Mesenchymal stem cell (in vitro differentiated cells and primary cell): Measurements from ENCODE around the gene MRPL52.
A peak's percentile ranks its signal among the peaks of the same experiment; 100 is the strongest.

Experiments used
- DNase-seq: peaks from one replicate; pipeline ENCODE4 v3.0.0-alpha.2; 2013
- H2AFZ ChIP-seq: one replicate; pipeline ENCODE4 v1.6.1; 2013; ENCODE audit warnings: low read depth, mild to moderate bottlenecking, control low read depth, inconsistent platforms, low read length, moderate library complexity
- H2AK5ac ChIP-seq: 2 replicates; pipeline ENCODE4 v1.6.1; 2013; ENCODE audit warnings: low read length, moderate library complexity, mild to moderate bottlenecking, inconsistent platforms; ENCODE audit not compliant: severe bottlenecking
- H2BK120ac ChIP-seq: one replicate; pipeline ENCODE4 v1.6.1; 2013; ENCODE audit warnings: low read depth, mild to moderate bottlenecking, inconsistent platforms, low read length, moderate library complexity
- H2BK12ac ChIP-seq, 2 experiments: one replicate each; pipeline ENCODE4 v1.6.1; 2013; ENCODE audit warnings: inconsistent platforms in 2 of 2, low read length in 2 of 2, mild to moderate bottlenecking in 2 of 2, moderate library complexity in 2 of 2, control low read depth in 1 of 2
- H2BK15ac ChIP-seq: one replicate; pipeline ENCODE4 v1.6.1; 2013; ENCODE audit warnings: mild to moderate bottlenecking, low read depth, inconsistent platforms; ENCODE audit not compliant: poor library complexity, severe bottlenecking
- H2BK5ac ChIP-seq: 2 replicates; pipeline ENCODE4 v1.6.1; 2013; ENCODE audit warnings: low read depth, mild to moderate bottlenecking, low read length, control low read depth, inconsistent platforms; ENCODE audit not compliant: poor library complexity, severe bottlenecking
- H3K14ac ChIP-seq, 2 experiments: one replicate each; pipeline ENCODE4 v1.6.1; 2013; ENCODE audit warnings: inconsistent platforms in 2 of 2, low read length in 2 of 2, control low read depth in 1 of 2, mild to moderate bottlenecking in 1 of 2, moderate library complexity in 1 of 2
- H3K18ac ChIP-seq, 2 experiments: one replicate each; pipeline ENCODE4 v1.6.1; 2013; ENCODE audit warnings: inconsistent platforms in 2 of 2, low read length in 2 of 2, control low read depth in 1 of 2, low read depth in 1 of 2, mild to moderate bottlenecking in 1 of 2
- H3K23ac ChIP-seq, 2 experiments: one replicate each; pipeline ENCODE4 v1.6.1; 2013; ENCODE audit warnings: inconsistent platforms in 2 of 2, low read length in 2 of 2, mild to moderate bottlenecking in 2 of 2, moderate library complexity in 2 of 2, control low read depth in 1 of 2
- H3K27ac ChIP-seq: 2 replicates; pipeline ENCODE4 v1.5.1; 2013; ENCODE audit warnings: mild to moderate bottlenecking, moderate library complexity, low read length, control low read depth, inconsistent platforms; ENCODE audit not compliant: poor library complexity, severe bottlenecking
- H3K27me3 ChIP-seq, 2 experiments: 2 replicates each; pipeline versions ENCODE4 v1.6.1 to v1.7.0; 2013; ENCODE audit warnings: low read length in 2 of 2, mild to moderate bottlenecking in 2 of 2, moderate library complexity in 2 of 2, control low read depth in 1 of 2, inconsistent platforms in 1 of 2; ENCODE audit not compliant: control insufficient read depth in 1 of 2, insufficient read depth in 1 of 2
- H3K36me3 ChIP-seq, 2 experiments: 2 replicates each; pipeline versions ENCODE4 v1.6.1 to v1.7.0; 2013; ENCODE audit warnings: low read length in 2 of 2, control low read depth in 1 of 2, inconsistent platforms in 1 of 2, low read depth in 1 of 2, mild to moderate bottlenecking in 1 of 2; ENCODE audit not compliant: insufficient read depth in 2 of 2, control insufficient read depth in 1 of 2
- H3K4ac ChIP-seq, 2 experiments: one replicate each; pipeline ENCODE4 v1.6.1; 2013; ENCODE audit warnings: inconsistent platforms in 2 of 2, low read length in 2 of 2, mild to moderate bottlenecking in 2 of 2, moderate library complexity in 2 of 2, control low read depth in 1 of 2, low read depth in 1 of 2
- H3K4me1 ChIP-seq: 2 replicates; pipeline ENCODE4 v1.6.1; 2013; ENCODE audit warnings: low read depth, low read length, control low read depth; ENCODE audit not compliant: control insufficient read depth, insufficient read depth
- H3K4me2 ChIP-seq: 2 replicates; pipeline ENCODE4 v1.6.1; 2013; ENCODE audit warnings: low read length, mild to moderate bottlenecking, inconsistent platforms; ENCODE audit not compliant: poor library complexity, severe bottlenecking
- H3K4me3 ChIP-seq, 2 experiments: 2 replicates each; pipeline versions ENCODE4 v1.5.1 to v1.7.0; 2013; ENCODE audit warnings: low read length in 2 of 2, mild to moderate bottlenecking in 2 of 2, control low read depth in 1 of 2, low read depth in 1 of 2; ENCODE audit not compliant: insufficient read depth in 1 of 2
- H3K79me1 ChIP-seq: replicated peaks from 2 replicates; pipeline ENCODE4 v1.6.1; 2013; ENCODE audit warnings: mild to moderate bottlenecking, control low read depth, low read length, inconsistent platforms; ENCODE audit not compliant: poor library complexity, severe bottlenecking
- H3K9ac ChIP-seq: 2 replicates; pipeline ENCODE4 v1.7.0; 2013; ENCODE audit warnings: mild to moderate bottlenecking, low read length, moderate library complexity
- H3K9me3 ChIP-seq: 2 replicates; pipeline ENCODE4 v1.7.0; 2013; ENCODE audit warnings: mild to moderate bottlenecking, low read length; ENCODE audit not compliant: control insufficient read depth
- H4K8ac ChIP-seq: one replicate; pipeline ENCODE4 v1.6.1; 2013; ENCODE audit warnings: inconsistent platforms, mild to moderate bottlenecking, low read length, moderate library complexity
- H4K91ac ChIP-seq: one replicate; pipeline ENCODE4 v1.6.1; 2013; ENCODE audit warnings: mild to moderate bottlenecking, low read length, inconsistent platforms
- WGBS: methylation state at CpG from one replicate; pipeline ENCODE4 v1.1.7; 2013; ENCODE audit warnings: mixed read lengths; 5-methylcytosine and 5-hydroxymethylcytosine counted together

MRPL52 gene

DNA sequence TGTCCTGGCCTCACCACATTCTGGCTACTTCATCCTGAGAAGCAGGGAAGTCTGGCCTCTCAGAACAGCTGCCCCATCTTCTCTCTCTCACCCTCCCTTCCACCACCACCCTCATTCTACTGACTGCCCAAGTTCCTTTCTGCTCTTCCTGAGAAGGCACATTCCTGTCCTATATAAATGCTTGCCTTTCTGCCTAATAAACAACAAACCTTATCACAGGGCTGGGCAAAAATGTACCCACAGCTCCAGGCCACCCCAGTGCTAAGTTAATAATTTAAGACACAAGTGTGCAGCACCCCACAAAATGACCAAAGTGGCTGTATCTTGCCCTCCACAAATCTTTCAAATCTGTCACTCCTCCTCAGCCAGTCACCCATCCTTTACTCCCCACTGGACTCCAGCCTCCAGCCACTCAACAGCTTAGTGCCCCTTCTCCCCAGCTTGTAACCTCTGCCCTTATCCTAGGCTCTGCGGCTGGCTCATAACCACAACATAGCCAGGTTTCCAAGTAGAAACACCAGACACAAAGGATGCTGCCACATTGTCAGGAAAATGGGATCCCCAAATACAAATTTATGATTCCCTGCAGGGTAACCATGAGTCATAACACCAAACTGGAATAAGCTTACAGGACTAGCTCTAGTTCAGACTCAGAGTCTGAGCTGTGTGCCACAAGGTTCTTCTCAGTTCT, 48.2 kb upstream of the MRPL52 start:
- Histone ChIP-seq H3K23ac (no peak overlapping the region), H2BK5ac (no peak overlapping the region), H3K36me3 (no peaks in the 10 kb centered on the region), H3K27ac (peak overlapping the region; percentile 66), H2BK12ac (peak overlapping the region in 1 of 2 experiments; percentile 46), H3K9ac (no peak overlapping the region), H3K14ac (peak overlapping the region in 1 of 2 experiments; percentile 30), H3K4ac (peak overlapping the region in 1 of 2 experiments; percentile 1), H4K91ac (no peak overlapping the region), H3K4me1 (peaks cover 20% of the 10 kb centered on the region), H3K4me3 (no peak overlapping the region), H3K9me3 (no peaks in the 10 kb centered on the region), H2BK120ac (no peak overlapping the region), H2BK15ac (no peak overlapping the region), H4K8ac (peak overlapping the region; percentile 10), H3K27me3 (no peaks in the 10 kb centered on the region), H3K79me1 (no peaks in the 10 kb centered on the region), H2AK5ac (peak overlapping the region; percentile 8), H2AFZ (no peak overlapping the region), H3K18ac (peak overlapping the region in 1 of 2 experiments; percentile 73), H3K4me2 (no peak overlapping the region)
- WGBS: 4% methylated on average over 1 of the region's 1 CpG
- DNase-seq: peak; percentile 47

DNA sequence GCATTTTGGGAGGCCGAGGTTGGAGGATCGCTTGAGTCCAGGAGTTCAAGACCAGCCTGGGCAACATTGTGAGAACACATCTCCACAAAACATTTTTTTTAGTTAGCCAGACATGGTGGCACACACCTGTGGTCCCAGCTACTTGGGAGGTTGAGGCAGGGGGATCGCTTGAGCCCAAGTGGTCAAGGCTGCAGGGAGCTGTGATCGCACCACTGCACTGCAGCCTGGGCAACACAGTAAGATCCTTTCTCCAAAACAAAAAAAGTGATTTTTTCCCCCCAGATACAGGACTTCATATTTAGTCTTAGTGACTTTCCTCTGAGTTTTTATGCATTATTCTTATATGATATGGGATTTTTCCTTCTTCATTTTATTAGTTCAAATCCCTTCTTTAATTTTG, 43.0 kb upstream of the MRPL52 start:
- Histone ChIP-seq H2AK5ac (no peak overlapping the region), H3K27ac (no peak overlapping the region), H4K91ac (no peak overlapping the region), H3K9ac (no peak overlapping the region), H2BK12ac (no peak overlapping the region), H2BK5ac (no peak overlapping the region), H3K4me1 (peaks cover 9% of the 10 kb centered on the region), H3K4me2 (no peak overlapping the region), H2BK15ac (no peak overlapping the region), H3K4ac (no peak overlapping the region), H2AFZ (no peak overlapping the region), H3K18ac (no peak overlapping the region), H3K23ac (no peak overlapping the region), H4K8ac (no peak overlapping the region), H2BK120ac (no peak overlapping the region), H3K4me3 (no peak overlapping the region), H3K9me3 (no peaks in the 10 kb centered on the region), H3K36me3 (no peaks in the 10 kb centered on the region), H3K79me1 (no peaks in the 10 kb centered on the region), H3K14ac (no peak overlapping the region), H3K27me3 (no peaks in the 10 kb centered on the region)
- WGBS: 99% methylated on average over 4 of the region's 4 CpGs
- no peak for DNase-seq

DNA sequence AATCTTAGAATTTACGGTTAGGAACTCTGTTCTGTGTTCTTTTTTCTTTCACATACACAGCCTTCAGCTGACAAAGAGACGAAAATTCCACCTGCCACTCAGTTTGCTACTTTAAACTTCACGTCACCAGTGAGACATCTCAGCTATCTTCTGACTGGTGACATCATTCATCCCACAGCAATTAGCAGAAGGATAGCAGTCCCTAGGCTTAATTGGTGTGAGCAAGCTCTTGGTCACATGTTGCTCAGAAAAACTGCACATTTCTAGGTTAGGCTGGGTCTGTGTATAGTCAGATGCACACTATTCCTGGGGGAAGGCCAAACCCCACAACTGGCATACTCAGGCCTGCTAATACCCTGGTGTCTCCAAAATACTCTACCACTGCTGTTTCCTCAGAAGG, 38.4 kb upstream of the MRPL52 start:
- H2AK5ac ChIP-seq: no peak overlapping the region
- H3K9me3 ChIP-seq: no peaks in the 10 kb centered on the region
- H3K27me3 ChIP-seq: peaks cover 0 to 7% of the 10 kb centered on the region in 2 experiments
- no peak overlapping the region for H2BK120ac ChIP-seq
- peak; percentile 73 for DNase-seq
- H3K23ac ChIP-seq: no peak overlapping the region
- no peak overlapping the region for H3K4me2 ChIP-seq
- H3K36me3 ChIP-seq: no peaks in the 10 kb centered on the region
- 32% methylated on average over 3 of the region's 3 CpGs for WGBS
- no peak overlapping the region for H3K4me3 ChIP-seq
- H3K27ac ChIP-seq: no peak overlapping the region
- no peak overlapping the region for H2BK12ac ChIP-seq
- H2BK5ac ChIP-seq: no peak overlapping the region
- H4K8ac ChIP-seq: no peak overlapping the region
- H4K91ac ChIP-seq: no peak overlapping the region
- no peaks in the 10 kb centered on the region for H3K79me1 ChIP-seq
- no peak overlapping the region for H2BK15ac ChIP-seq
- H3K18ac ChIP-seq: no peak overlapping the region
- no peak overlapping the region for H3K4ac ChIP-seq
- H2AFZ ChIP-seq: no peak overlapping the region
- peaks cover 2% of the 10 kb centered on the region for H3K4me1 ChIP-seq
- H3K14ac ChIP-seq: no peak overlapping the region
- peak overlapping the region; percentile 12 for H3K9ac ChIP-seq

DNA sequence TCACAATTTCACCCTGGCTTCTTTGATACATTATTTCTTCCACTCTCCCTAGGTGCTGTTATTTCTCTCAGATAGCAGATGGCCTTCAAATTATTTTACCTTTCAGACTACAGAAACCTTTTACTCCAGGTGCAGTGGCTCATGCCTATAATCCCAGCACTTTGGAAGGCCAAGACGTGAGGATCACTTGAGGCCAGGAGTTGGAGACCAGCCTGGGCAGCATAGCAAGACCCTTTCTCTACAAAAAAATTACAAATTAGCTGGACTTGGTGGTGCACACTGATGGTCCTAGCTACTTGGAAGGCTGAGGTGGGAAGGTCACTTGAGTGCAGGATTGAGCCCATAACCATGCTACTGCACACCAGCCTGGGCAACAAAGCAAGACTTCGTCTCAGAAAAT, 37.5 kb upstream of the MRPL52 start:
- Histone ChIP-seq H3K36me3 (no peaks in the 10 kb centered on the region), H2BK12ac (no peak overlapping the region), H2AK5ac (no peak overlapping the region), H3K23ac (no peak overlapping the region), H3K27ac (no peak overlapping the region), H3K4ac (no peak overlapping the region), H2BK5ac (no peak overlapping the region), H3K18ac (no peak overlapping the region), H3K4me2 (no peak overlapping the region), H3K9ac (no peak overlapping the region), H4K8ac (no peak overlapping the region), H3K14ac (no peak overlapping the region), H4K91ac (no peak overlapping the region), H2BK15ac (no peak overlapping the region), H3K79me1 (no peaks in the 10 kb centered on the region), H2AFZ (no peak overlapping the region), H3K4me1 (peaks cover 2% of the 10 kb centered on the region), H2BK120ac (no peak overlapping the region), H3K4me3 (no peak overlapping the region), H3K27me3 (peaks cover 2 to 15% of the 10 kb centered on the region in 2 experiments), H3K9me3 (no peaks in the 10 kb centered on the region)
- WGBS: 100% methylated on average over 2 of the region's 2 CpGs
- no peak for DNase-seq
